GM19099 (cell line): ENCODE measurements around the gene ZDHHC3.

ENCODE experiments used
- POLR2A ChIP-seq: IDR thresholded peaks from 3 replicates; pipeline ENCODE4 v1.6.1; 2011; ENCODE audit warnings: low read depth; ENCODE audit not compliant: insufficient read length; ENCODE audit errors: extremely low read depth

ZDHHC3 gene, protein sequence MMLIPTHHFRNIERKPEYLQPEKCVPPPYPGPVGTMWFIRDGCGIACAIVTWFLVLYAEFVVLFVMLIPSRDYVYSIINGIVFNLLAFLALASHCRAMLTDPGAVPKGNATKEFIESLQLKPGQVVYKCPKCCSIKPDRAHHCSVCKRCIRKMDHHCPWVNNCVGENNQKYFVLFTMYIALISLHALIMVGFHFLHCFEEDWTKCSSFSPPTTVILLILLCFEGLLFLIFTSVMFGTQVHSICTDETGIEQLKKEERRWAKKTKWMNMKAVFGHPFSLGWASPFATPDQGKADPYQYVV

DNA sequence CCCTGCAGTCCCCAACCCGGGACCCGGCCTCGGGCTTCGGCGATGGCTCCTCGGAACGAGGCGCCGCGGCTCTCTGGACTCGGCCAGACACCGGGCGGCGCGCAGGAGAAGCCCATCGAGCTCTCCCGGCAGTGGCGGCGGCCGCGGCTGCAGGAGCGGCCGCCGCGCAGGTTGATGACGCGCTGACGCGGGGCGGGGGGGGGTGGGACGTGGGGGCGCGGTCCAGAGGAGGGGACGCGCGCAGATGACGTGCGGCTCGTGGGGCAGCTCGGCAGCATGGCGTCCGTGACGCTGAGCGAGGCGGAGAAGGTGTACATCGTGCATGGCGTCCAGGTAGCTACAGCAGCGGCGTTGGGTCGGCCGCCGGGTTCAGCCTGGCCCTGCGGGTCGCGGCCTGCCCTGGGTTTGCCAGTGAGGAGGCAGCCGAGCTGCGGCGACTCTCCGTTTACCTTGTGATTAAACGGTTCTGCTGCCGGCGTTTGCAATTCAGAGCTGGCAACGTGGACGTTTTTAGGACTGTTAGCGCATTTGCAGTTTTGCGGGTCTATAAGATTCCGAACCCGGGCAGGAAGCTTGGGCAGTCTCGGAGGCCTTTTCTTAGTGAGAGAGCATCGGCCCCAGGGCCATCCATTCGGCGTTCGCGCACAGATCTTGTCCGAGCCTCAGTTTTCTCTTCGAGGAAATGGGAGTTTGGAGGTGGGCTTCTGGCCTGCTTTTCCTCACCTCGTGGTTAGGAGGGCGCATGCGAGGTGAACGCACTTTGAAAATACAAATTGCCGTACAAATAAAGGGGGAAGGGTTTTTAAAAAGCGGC lies at the start of gene ZDHHC3, which contains the start of gene EXOSC7:
ZDHHC3 (minus strand) TSS at position 173 of the 814 bp plus-strand sequence. CDS start 16,738 bp downstream, outside the sequence.
EXOSC7 (plus strand) TSS at position 243 of the 814 bp plus-strand sequence; CDS start at position 277, 34 bp downstream.
- TF ChIP-seq POLR2A, result peak; percentile 93

GRCh38 chr3:45024542-45025255 lies 48.7 kb upstream of the ZDHHC3 start:
- TF ChIP-seq POLR2A, result no peak

DNA sequence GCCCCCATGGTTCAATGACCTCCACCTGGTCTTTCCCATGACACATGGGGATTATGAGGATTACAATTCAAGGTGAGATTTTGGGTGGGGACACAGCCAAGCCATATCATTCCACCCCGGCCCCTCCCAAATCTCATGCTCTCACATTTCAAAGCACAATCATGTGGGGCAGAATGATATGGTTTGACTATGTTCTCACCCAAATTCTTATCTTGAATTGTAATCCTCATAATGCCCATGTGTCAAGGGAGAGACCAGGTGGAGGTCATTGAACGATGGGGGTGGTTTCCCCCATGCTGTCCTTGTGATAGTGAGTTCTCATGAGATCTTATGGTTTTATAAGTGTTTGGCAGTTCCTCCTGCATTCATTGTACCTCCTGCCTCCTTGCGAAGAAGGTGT lies 47.7 kb upstream of the ZDHHC3 start:
- TF ChIP-seq POLR2A, result no peak

DNA sequence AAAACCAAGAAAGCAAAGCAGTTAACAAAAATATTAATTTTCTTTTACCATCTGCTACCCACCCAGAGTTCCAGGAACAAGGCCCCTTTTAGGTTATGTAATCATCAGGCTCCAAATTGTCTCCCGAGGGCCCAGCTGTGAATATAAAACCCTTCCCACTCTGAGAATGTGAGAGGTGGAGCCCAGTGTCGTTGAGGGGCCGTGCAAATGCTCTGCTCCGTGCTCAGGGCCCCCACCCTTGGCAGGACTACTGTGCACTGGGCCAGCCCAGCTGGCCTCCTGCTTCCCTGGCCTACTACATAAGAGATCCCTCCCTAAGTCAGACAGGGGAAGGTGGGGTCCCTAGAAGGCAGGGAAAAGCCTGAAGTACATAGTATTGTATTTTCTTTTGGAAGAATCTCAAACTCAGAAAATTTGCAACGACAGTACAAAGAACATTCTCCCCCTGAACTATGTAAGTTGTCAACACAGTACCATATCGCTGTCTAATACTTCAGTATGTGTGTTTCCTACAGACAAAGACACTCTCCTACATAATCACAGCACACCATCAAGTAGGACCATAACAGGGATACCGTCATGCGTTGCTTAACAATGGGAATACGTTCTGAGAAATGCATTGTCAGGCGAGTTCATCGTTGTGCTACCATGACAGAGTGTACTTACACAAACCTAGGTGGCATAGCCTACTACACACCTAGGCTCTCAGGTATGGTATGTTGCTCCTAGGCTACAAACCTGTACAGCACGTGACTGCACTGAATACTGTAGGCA lies 45.7 kb upstream of the ZDHHC3 start:
- no peak for TF ChIP-seq POLR2A

GRCh38 chr3:45020534-45020933 lies 44.6 kb upstream of the ZDHHC3 start:
- TF ChIP-seq POLR2A, result no peak

DNA sequence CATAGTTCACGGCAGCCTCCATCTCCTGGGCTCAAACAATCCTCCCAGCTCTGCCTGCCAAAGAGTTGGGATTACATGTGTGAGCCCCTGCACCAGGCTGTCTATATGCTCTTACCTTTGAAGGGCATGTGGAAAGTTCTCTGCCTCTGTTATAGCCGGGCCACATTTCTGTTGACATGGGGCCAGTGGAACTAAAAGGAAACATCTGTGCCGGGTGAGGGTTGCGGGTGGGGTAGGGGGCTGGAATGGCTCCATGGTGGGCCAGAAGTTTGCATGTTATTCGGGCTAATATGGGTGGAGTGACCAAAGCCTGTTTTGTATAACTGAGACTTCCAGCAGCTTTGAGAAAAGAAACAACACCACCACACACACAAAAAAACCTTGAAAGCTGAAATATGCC lies 41.8 kb upstream of the ZDHHC3 start:
- TF ChIP-seq POLR2A, result no peak

DNA sequence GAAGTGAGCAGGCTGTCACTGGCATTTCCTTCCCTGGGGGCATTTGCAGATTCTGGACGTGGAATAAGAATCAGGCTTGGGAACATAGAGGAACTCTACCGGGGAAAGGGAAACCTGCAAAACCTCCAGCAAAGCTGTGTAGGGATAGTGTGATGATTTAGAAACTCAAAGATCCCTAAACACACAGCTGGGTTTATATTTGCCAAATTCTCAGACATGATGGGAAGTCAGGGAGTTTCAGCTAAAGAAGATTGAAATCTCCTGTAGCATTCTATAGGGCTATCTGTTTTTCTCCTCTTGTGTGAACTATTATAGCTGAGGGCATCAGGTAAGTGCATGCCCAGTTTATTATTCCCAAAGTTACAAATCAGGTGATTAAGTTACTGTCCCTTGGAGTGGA lies 40.9 kb upstream of the ZDHHC3 start:
- TF ChIP-seq POLR2A, result no peak

GRCh38 chr3:45012577-45012976 lies 36.6 kb upstream of the ZDHHC3 start:
- TF ChIP-seq POLR2A, result no peak

DNA sequence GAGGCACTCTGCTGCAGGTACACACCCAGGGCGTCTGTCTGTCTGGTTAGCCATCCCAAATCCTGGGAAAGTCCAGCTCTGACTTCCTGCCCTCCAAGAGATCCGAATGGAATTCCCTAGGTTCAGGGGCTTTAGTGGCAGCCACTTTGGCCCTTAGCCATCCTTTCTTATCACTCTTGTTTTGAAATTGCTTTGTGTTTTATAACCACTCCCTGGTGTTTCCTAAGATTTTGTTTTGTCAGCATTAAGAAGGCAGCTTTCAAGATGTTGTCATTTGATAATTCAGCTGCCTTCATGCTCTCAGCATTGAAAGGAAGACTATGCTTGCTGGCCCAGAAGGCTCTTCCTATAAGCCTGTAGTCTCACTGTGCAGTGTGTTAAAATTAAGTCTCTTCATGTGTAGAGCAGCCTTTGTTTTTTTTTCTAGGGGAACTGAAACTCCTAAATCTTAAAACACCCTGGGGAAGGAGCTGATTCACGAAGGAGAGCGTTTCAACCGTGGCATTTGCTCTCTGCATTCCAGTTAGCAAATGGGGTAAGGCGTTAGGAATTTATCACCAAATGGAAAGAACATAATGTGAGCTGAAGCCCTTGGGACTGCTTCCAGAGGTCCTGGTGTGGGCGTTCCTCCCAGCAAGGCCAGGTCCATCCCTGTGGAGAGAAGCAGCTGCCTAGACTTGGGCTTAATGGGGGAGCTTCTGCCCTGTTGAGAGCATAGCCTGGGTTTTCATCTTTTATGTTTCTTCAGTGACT lies 36.0 kb upstream of the ZDHHC3 start:
- no peak for TF ChIP-seq POLR2A

GRCh38 chr3:45010811-45011333 lies 34.9 kb upstream of the ZDHHC3 start:
- TF ChIP-seq POLR2A, result no peak

DNA sequence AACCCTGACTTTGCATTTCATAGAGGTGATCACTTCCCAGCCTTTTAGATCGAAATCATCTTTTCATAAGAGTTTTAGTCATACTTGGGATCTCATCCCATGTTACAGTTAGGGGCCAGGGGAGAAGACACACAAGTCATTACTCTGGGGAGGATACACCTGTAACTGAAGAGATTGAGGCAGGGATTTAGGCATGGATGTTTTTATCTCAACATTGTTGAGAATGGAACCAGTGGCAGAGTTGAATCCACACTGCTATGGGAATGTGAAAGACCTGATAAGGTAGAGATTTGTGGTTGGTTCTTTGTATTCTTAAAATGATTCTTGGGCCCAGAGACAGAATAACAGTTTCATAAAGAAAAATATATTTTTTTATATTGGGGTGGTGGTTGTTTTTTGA lies 33.9 kb upstream of the ZDHHC3 start:
- no peak for TF ChIP-seq POLR2A

- TF ChIP-seq POLR2A, result no peak
Observed at GRCh38 chr3:45008117-45008516, 32.1 kb upstream of the ZDHHC3 start.

- TF ChIP-seq POLR2A, result no peak
Observed at GRCh38 chr3:45007091-45007490, 31.1 kb upstream of the ZDHHC3 start.

- TF ChIP-seq POLR2A, result no peak
Observed at GRCh38 chr3:45003859-45004258, 27.9 kb upstream of the ZDHHC3 start.
